ENCODE measurements around the gene NPAS4.
A peak's percentile ranks its signal among the peaks of the same experiment; 100 is the strongest.
"Not testable (repeated sequence)": the region's sequence is repeated elsewhere in the genome, so short reads cannot be mapped to it uniquely, and the experiment has no call there.

The NPAS4 gene

DNA sequence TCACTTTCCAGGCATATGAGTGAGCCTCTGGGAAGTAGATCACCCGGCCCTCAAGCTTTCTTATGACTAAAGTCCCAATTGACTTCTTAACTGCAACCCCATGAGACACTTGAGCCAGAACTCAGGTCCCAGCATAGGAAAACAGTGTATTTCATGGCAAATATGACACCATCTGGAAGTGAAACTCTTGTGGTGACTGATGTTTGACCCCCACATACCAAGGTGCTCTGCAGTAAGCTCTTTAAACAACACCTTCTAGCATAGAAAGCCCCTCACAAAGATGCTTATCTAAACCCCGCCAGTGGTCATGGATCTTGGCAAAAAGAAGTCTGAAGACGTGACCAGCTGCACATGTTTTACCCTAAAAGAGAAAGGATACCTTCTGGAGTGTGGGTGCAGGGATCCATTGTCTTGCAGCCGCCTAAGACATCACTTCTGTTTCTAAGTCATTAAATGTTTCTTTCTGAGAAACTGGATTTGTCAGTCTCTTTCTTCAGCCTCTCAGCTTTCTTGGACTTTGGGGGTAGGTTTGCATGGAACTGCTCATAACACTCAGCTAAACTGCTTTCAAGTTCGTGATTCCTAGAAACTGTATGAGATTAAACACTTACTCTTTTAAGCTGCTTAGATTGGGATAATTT is 38.4 kb downstream of the NPAS4 start:
- peak; percentile 93 for DNase-seq

DNA sequence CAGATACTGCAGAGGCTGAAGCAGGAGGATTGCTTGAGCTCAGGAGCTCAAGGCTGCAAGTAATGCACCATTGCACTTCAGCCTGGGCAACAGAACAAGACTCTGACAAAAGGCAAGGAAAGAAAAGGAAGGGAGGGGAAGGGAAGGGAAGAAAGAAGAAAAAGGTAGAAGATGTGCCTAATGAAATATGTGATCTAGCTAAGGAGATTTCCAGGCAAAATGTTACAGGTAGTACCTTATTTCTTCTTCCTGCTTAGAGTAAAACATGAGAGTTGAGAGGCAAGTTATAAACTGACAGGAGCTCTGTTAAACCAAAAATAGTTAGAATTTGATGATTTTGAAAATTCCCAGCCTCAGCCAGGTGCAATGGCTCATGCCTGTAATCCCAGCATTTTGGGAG is 41.2 kb downstream of the NPAS4 start:
- DNase-seq = no peak

DNA sequence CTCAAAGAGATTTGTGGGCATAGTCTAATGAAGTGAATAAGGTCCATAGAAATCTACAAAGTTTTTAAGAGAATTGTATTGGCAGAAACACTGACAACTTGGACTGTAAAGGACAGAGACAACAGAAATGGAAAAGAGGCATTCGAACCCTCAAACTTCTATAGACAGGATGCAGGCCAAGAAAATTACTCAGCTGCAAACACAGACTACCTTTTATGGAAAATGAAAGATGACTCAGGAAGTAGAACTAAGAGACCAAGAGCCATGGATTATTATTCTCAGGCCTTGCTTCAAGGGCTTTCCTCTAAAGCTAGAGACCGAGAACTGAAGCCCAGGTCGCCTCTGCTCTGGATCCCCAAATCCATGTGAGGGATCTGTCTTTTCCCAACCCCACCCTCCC is 42.1 kb downstream of the NPAS4 start:
- DNase-seq = no peak

DNA sequence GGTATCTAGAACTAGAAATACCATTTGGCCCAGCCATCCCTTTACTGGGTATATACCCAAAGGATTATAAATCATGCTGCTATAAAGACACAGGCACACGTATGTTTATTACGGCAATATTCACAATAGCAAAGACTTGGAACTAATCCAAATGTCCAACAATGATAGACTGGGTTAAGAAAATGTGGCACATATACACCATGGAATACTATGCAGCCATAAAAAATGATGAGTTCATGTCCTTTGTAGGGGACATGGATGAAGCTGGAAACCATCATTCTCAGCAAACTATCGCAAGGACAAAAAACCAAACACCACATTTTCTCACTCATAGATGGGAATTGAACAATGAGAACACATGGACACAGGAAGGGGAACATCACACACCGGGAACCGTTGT is 43.3 kb downstream of the NPAS4 start:
- not testable (repeated sequence) for DNase-seq

DNA sequence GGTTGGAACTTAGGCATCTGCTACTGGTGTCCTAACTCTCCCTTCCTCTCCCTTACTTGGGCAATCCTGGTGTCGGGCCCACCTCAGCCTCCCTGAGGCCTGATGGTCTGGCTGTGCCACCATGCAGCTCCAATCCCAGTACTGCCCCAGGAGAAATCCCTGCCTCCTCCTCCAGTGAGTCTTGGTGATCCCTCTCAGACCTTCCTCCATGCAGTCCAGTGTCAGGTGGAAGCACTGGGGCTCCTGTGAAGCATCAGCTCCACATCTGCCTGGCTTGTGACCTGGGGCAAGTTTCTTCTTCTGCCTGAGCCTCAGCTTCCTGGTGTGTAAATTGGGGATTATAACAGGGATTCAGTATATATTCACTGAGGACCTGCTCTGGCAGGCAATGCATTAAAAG is 44.1 kb downstream of the NPAS4 start:
- DNase-seq = no peak

DNA sequence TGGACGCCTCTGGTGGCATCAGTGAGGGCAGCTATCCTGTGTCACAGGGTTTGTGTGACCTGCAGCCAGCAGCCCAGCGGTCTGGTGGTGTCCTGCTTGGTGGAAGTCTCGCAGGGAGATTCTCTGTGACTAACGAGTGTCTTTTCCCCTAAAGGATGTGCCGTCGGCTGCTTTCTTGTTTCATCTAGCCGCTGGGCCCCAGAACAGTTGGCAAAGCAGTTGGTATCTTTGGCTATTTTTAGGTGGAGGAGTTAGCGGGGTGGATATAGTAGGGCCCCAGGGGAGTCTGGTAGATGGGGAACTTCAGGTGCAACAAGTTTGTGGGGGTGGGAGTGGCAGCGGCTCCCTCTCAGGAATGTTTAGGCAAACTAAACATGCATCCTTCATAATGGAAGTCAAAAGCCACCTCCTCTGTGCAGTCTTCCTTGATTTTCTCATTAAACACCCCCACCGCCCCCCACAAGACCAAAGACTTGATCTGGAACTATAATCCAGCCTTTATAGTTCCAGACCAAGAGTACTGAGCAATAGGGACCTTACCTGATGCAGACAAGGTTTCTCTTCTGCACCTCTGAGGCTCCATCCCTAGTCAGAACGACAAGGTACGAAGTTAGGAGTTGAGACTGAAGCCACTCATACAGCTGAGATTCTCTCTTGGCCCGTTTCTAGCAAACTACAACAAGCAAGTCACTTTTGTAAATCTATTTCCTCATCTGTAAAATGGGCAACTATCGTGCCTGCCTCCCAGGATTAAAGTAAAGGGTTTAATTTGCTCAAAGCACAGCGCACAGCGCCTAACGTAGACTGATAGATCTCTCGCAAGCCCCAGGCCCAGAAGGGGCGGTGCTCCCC is 44.8 kb downstream of the NPAS4 start:
- DNase-seq = peak; percentile 52

DNA sequence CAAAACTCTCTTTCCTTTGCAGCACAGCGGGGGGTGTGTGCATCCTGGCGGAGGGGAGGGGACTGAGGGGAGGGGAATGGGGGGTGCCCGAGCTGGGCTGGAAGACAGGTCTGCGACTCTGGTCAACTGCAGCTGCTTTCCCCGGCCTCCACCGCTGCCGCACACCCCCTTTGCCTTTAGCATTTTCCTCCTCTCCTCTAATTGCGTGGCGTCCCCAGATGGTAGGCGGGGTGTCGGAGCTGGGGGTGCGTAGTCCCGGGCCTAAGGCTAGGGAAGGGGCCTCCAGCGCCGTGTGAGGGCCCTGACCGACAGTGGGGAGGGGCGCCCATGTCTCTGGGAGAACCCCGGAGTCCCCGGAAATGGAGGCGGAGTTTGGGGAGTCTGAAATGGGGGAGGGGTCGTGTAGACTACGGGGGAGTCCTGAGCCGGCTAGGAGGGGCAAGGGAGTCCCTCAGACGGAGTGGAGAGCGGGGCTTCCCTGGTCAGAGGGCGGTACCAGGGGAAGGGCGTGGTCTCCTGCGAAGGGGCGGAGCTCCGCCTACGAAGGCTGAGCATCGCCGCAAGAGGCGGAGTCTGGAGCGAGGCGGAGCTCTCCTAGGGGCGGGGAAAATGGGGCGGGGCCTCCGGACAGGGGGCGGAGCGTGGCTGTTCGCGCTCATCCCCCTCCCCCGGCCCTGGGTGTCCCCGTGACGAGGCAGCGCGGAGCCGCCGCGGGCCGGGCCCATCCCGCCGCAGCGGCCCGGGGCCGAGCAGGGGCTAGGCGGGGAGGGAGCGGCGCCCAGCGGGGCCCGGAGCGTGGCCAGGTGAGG is 45.6 kb downstream of the NPAS4 start, which contains the start of gene PELI3:
Gene PELI3 (plus strand): TSS at position 681 of the 809 bp plus-strand sequence. CDS start 1,224 bp downstream, outside the sequence.
- DNase-seq = peak; percentile 93

DNA sequence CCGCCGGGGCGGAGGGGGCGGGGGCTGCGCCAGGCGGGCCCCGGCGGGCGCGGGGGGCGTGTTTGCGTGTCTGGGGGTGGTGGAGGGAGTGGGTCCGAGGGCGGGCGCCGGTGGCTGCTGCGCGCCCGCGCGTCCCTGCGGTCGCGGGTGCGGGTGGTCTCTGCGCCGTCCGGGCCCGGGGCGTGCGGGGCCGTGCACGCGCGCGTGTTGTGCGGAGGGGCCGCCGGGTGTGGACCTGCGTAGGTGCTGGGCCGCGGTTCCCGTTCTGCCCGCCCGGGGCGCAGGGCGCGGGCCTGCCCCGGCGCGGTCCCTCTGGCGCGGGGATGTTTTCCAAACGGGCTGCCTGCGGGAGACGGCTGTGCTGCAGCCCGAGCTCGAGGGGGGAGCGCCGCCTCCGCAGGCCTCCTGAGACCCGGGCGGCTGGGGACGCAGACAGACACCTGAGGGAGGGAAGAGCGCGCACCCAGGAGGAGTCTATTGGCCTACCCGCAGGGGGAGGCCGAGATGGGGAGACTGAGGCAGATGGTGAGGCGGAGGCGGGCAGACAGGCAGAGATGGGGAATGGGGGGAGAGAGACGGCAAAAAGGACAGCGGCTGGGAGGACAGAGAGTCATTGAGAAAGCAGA is 46.3 kb downstream of the NPAS4 start:
- peak; percentile 55 for DNase-seq

DNA sequence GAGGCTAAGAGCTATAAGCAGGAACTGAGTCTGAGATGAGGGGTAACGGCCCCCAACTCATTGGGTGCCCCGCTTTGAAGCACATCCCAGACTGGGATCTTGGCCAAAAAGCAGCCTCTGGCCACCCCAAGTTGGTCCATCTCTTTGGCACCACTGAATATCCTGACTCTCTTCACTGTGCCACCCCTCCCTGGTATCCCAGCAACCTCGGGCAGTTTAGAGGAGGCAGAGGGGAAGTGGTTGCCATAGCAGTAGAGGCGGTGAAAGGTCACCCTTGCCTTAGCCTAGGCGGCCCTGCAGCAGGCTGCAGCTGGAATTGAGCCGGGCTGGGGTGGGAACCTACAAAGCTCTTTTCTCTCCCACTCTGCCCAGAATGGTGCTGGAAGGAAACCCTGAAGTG is 46.9 kb downstream of the NPAS4 start:
- DNase-seq = peak; percentile 20

DNA sequence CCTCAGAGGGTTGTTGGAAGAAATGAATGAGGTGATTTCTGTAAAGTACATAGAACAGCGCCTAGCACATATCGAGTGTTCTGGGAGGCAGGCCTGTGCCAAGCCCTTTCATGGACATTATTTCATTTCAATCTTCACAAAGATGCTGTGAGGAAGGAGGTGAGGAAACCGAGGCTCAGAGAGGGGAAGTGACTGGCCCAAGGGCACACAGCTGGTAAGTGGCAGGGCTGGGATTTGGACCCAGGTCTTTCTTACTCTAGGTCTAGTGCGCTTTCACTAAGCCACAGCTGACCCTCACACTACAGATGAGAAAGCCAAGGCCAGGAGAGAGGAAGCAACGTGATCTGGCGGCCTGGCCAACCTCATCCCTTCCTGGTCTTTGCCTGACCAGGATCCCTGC is 47.9 kb downstream of the NPAS4 start:
- no peak for DNase-seq

DNA sequence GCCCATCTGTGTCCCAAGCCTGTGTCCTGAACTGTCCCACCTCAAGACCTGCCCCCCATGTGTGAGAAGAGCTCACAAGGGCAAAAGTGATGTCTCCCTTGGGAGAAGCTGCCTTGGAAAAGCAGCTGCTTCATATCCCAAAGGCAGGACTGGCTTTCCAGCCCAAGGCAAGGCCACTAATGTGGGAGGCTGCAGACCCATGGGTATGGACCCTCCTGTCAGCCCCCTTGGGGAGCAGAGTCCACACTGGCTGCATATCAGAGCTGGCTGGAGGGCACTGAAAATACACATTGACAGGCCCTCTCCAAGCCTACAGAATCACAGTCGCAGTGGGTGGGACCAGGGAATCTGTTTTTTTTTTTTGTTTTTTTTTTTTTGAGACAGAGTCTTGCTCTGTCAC is 48.6 kb downstream of the NPAS4 start:
- no peak for DNase-seq

DNA sequence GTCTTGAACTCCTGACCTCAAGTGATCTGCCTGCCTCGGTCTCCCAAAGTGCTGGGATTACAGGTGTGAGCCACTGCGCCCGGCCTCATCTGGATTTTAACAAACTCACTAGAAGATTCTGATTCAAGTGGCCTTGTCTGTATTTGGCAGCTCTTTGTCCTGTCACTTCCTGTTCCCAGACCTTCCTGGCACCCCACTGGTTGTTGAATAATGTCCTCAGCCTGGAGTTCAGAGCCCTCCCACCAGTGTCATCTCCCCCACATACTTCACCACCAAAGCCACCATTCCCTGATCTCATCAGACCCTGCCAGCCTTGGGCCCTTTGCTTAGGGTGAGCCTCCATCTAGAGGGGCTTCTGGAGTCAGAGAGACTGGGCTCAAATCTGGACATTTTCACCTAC is 49.2 kb downstream of the NPAS4 start:
- DNase-seq = no peak

DNA sequence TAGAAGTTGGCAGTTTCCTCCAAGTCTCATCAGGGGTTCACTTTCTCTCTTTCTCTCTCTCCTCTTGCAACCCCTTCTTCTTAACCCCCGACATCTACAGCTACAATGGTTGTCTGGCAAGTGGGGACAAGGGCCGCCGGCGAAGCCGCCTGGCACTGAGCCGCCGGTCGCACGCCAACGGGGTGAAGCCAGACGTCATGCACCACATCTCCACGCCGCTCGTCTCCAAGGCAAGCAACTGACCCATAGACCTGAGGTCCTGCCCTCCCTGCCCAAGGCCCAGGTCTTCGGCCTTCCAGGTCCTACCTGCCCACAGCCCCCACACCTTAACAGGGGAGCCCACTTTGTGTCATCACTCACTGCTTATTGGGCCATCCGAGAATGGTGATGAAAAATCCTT is 50.3 kb downstream of the NPAS4 start:
- no peak for DNase-seq

DNA sequence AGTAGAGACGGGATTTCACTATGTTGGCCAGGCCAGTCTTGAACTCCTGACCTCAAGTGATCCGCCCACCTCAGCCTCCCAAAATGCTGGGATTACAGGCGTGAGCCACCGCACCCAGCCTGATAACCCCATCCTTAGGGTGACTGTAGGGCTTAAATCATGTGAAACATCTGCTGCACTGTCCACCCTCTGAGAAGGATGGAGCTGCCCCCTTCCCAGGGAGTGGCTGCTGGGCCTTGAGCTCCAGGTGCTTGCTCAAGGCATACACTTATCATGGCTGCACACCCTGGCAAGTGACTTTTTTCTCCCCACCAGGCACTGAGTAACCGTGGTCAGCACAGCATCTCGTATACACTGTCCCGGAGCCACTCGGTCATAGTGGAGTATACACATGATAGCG is 51.2 kb downstream of the NPAS4 start:
- no peak for DNase-seq

DNA sequence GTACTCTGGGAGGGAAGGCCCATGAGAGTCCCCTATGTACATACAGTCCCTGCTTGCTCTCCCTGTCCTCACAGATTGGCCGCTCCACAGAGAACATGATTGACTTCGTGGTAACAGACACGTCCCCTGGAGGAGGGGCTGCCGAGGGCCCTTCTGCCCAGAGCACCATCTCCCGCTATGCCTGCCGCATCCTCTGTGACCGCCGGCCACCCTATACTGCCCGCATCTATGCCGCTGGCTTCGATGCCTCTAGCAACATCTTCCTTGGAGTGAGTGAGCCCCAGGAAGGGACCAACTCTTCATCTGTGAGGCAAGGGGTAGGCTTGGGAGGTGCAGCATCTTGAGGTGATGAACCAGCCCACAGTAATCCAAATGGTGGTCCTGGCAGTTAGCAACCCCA is 52.3 kb downstream of the NPAS4 start:
- no peak for DNase-seq

DNA sequence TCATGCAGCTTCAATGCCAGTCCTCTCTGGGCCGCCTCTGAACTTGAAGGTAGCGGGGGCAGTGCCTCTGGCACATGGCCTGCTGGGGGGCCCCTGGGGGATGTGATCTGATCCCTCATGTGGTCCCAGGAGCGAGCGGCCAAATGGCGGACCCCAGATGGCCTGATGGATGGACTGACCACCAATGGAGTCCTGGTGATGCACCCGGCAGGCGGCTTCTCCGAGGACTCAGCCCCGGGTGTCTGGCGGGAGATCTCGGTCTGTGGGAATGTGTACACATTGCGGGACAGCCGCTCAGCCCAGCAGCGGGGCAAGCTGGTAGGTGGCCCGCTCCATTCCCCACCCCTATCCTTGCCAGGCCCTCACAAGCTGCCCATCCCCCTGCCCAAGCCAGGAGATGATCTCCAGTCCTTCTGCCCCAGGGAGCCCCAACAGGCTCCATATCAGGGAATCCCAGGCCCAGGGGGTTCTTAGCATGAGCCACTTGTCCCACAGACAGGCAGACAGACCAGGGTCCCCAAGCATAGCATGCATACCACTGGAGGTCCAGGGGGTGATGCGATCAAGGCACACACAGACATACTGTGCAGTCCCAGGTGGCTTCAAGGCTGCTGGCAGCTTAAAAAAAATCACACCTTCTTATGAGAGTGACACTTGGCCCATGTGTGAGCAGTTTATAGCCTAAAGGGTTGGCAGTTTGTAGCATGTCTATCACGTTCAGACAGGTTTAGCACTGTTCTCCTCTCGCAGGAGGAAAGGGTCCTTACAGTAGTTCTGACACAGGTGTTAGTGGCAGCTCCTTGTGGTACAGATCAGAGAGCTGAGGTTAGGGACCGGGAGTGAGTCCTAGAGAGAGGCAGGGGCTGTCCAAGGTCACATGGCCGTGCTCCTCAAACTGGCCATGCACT is 53.0 kb downstream of the NPAS4 start:
- DNase-seq = no peak

DNA sequence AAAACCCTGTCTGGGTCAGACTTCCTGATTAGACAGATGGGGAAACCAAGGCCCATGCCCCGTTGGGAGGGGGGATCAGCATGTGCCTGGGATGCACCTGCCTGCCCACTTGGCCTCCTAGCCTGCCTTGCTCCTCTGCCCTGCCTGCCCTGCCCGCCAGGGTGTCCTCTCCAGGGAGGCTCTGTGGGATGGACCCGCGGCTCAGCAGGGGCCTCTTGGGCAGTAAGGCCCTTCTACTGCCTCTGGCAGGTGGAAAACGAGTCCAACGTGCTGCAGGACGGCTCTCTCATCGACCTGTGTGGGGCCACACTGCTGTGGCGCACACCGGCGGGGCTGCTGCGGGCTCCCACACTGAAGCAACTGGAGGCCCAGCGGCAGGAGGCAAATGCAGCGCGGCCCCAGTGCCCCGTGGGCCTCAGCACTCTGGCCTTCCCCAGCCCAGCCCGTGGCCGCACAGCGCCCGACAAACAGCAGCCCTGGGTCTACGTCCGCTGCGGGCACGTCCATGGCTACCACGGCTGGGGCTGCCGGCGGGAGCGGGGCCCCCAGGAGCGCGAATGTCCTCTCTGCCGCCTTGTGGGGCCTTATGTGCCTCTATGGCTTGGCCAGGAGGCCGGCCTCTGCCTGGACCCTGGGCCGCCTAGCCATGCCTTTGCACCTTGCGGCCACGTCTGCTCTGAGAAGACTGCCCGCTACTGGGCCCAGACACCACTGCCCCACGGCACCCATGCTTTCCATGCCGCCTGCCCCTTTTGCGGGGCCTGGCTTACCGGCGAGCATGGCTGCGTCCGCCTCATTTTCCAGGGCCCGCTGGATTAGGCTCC is 54.7 kb downstream of the NPAS4 start:
- no peak for DNase-seq

Data from NCI-H82 (cell line).